OCI-LY7 (cell line): ENCODE results near the gene CNKSR3. TPM values are rescaled to one million over a fixed set of nuclear protein-coding genes. Genes with fewer than 3 reads are reported as not detected.

Experiments
- BruUV-seq: library from RNA; stranded (reverse); fragments of 400-500 nt; replicated peaks from 2 replicates; lab custom pipeline; 2021; lab: Mats Ljungman, UMichigan
- CTCF ChIA-PET: fragments of 300-600 bp; sonication (Branson Sonifier 250); formaldehyde crosslinking; loops from one replicate; lab custom pipeline; 2022; ENCODE audit warnings: antibody characterized with exemption; ENCODE audit not compliant: unreplicated experiment; lab: Charles Lee
- POLR2A ChIA-PET: fragments of 300-600 bp; sonication (Branson Sonifier 250); formaldehyde crosslinking; loops from one replicate; lab custom pipeline; 2022; ENCODE audit warnings: antibody characterized with exemption; lab: Charles Lee
- DNase-seq: peaks from one replicate; pipeline ENCODE4 v3.0.0-alpha.2; 2015; ENCODE audit warnings: low spot score
- H2AFZ ChIP-seq: fragments of 200-600 bp; sonication (generic), shearing (Covaris generic); 2 replicates; pipeline ENCODE4 v1.6.1; 2014; ENCODE audit warnings: mild to moderate bottlenecking, antibody characterized with exemption, low read length, moderate library complexity
- H3K27ac ChIP-seq: fragments of 200-600 bp; sonication (generic); 2 replicates; pipeline ENCODE4 v1.5.1; 2014; ENCODE audit warnings: mixed run types, low read depth, mild to moderate bottlenecking, moderate library complexity, low read length, inconsistent platforms; ENCODE audit not compliant: poor library complexity, severe bottlenecking
- H3K36me3 ChIP-seq: fragments of 200-600 bp; sonication (generic); 2 replicates; pipeline ENCODE4 v1.6.1; 2014; ENCODE audit warnings: mild to moderate bottlenecking, antibody characterized with exemption, low read length, moderate library complexity, mixed read lengths; ENCODE audit not compliant: insufficient read depth
- H3K4me1 ChIP-seq: fragments of 200-600 bp; sonication (generic); 2 replicates; pipeline ENCODE4 v1.5.1; 2014; ENCODE audit warnings: mild to moderate bottlenecking, low read length; ENCODE audit not compliant: insufficient read depth, poor library complexity, severe bottlenecking
- H3K4me2 ChIP-seq: fragments of 200-600 bp; sonication (generic); 2 replicates; pipeline ENCODE4 v1.6.1; 2014; ENCODE audit warnings: mild to moderate bottlenecking, low read length
- H3K4me3 ChIP-seq: fragments of 200-600 bp; sonication (generic); 2 replicates; pipeline ENCODE4 v1.5.1; 2014; ENCODE audit warnings: mild to moderate bottlenecking, low read depth, low read length; ENCODE audit not compliant: poor library complexity, severe bottlenecking
- H3K79me2 ChIP-seq: fragments of 200-600 bp; sonication (generic); 2 replicates; pipeline ENCODE4 v1.6.1; 2016; ENCODE audit warnings: low read depth, mild to moderate bottlenecking, low read length, moderate library complexity, mixed read lengths; ENCODE audit not compliant: insufficient read depth
- H3K9me2 ChIP-seq: fragments of 200-600 bp; sonication (generic); 2 replicates; pipeline ENCODE4 v1.6.1; 2016; ENCODE audit warnings: mild to moderate bottlenecking, low read length, mixed read lengths; ENCODE audit not compliant: insufficient read depth
- H3K9me3 ChIP-seq: fragments of 200-600 bp; sonication (generic); 2 replicates; pipeline ENCODE4 v1.6.1; 2014; ENCODE audit warnings: mild to moderate bottlenecking, mixed run types, low read length, mixed read lengths
- H4K20me1 ChIP-seq: fragments of 200-600 bp; sonication (generic); 2 replicates; pipeline ENCODE4 v1.6.1; 2014; ENCODE audit warnings: mild to moderate bottlenecking, antibody characterized with exemption, low read length, moderate library complexity, mixed read lengths; ENCODE audit not compliant: insufficient read depth
- EZH2phosphoT487 ChIP-seq: fragments of 200-600 bp; sonication (generic); IDR thresholded peaks from 2 replicates; pipeline ENCODE4 v1.6.1; 2018; ENCODE audit warnings: low read depth, borderline replicate concordance, mild to moderate bottlenecking, mixed run types, antibody characterized with exemption, low read length, moderate library complexity, mixed read lengths
- intact Hi-C: fragments of 100-400 bp; cut with micrococcal nuclease; formaldehyde crosslinking; loops from one replicate; pipeline ENCODE4 v1.10.0; 2022; ENCODE audit not compliant: unreplicated experiment
- total RNA-seq, 2 experiments: library from RNA; depleted of rRNA in 1 of 2; stranded (reverse); fragments of >200 nt in 1 of 2; shearing (Covaris generic) in 1 of 2; gene quantifications; 2 replicates each; pipeline ENCODE4 v1.2.3, GENCODE V29; 2014 to 2022
- TF ChIP-seq, protein P1 (sequence below): fragments of 200-600 bp; sonication (generic); conservative IDR thresholded peaks from 2 replicates; pipeline ENCODE4 v1.5.1; 2014; ENCODE audit warnings: mild to moderate bottlenecking, antibody characterized with exemption, low read length, moderate library complexity, mixed read lengths

CNKSR3 gene
- total RNA-seq, 2 experiments from 2014 or later, result not detected

DNA sequence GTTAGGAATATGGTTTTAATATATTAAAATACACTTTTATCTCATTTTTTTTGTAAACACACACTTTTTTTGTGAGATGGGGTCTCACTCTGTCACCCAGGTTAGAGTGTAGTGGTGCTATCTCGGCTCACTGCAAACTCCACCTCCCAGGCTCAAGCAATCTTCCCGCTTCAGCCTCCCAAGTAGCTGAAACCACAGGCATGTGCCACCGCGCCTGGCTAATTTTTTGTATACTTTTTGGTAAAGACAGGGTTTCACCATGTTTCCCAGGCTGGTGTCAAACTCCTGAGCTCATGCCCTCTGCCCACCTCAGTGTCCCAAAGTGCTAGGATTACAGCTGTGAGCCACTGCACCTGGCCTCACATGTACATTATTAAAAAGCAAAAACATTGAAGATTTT, 164.7 kb downstream of the CNKSR3 start:
- Histone ChIP-seq H2AFZ (no peak overlapping the region), H3K4me2 (no peak overlapping the region), H3K27ac (no peak overlapping the region), H3K36me3 (no peaks in the 10 kb centered on the region), H3K9me3 (no peaks in the 10 kb centered on the region), H3K9me2 (no peaks in the 10 kb centered on the region), H3K4me1 (no peaks in the 10 kb centered on the region), H3K79me2 (no peaks in the 10 kb centered on the region), H4K20me1 (no peaks in the 10 kb centered on the region), H3K4me3 (no peak overlapping the region)
- TF ChIP-seq, protein P1, sequence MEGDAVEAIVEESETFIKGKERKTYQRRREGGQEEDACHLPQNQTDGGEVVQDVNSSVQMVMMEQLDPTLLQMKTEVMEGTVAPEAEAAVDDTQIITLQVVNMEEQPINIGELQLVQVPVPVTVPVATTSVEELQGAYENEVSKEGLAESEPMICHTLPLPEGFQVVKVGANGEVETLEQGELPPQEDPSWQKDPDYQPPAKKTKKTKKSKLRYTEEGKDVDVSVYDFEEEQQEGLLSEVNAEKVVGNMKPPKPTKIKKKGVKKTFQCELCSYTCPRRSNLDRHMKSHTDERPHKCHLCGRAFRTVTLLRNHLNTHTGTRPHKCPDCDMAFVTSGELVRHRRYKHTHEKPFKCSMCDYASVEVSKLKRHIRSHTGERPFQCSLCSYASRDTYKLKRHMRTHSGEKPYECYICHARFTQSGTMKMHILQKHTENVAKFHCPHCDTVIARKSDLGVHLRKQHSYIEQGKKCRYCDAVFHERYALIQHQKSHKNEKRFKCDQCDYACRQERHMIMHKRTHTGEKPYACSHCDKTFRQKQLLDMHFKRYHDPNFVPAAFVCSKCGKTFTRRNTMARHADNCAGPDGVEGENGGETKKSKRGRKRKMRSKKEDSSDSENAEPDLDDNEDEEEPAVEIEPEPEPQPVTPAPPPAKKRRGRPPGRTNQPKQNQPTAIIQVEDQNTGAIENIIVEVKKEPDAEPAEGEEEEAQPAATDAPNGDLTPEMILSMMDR, result no peak
- no peak for TF ChIP-seq EZH2phosphoT487
- DNase-seq, result no peak
- ChIA-PET POLR2A (interaction anchor here (0.8 kb wide), 1 partner anchor 16 kb away, joined by 4 read pairs; no protein-coding TSS in a partner anchor), CTCF (no interaction called here)
- BruUV-seq, result no TSS peak
- intact Hi-C loops, result no loop called here

DNA sequence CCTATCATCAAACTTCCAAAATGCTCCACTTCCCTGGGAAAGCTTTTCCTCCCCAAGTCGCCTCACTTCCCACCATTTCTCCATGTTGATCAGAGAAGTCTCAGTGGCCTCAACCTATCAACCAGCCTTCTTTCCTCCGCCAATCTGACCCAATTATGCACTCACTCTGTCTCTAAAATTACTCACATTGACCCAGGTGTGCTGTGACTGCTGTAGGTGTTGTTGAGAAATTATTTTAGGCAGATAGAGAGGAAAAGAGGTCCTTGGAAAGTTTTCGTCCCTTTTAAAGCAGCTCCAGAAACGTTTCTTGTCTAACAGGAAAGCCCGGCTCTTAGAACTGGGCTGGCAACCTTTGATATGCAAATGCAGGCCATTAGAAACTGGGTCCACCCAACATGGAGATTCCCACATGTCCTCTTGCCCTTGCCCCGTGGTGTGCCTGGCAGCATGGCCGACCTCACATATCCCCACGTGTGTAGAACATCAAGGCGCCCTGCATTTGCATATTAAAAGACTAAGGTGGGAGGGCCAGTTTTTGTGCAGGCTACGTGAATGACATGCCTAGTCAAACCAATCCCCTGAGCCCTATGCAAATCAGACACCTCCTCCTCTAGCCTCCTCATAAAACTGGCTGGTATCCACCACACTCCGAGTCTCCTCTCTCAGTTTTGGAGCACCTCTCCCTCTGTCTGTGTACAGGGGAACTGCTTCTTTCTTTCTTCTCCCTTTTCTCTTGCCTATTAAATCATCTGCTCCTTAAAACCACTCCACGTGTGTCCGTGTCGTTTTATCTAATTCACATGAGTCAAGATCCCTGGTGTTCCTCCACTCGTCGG, 166.8 kb downstream of the CNKSR3 start:
- no peaks in the 10 kb centered on the region for H3K9me3 ChIP-seq
- no peaks in the 10 kb centered on the region for H3K36me3 ChIP-seq
- no peak overlapping the region for H3K4me2 ChIP-seq
- no peaks in the 10 kb centered on the region for H3K4me1 ChIP-seq
- no peak overlapping the region for H3K4me3 ChIP-seq
- ChIA-PET POLR2A (no interaction called here), CTCF (no interaction called here)
- H4K20me1 ChIP-seq, result no peaks in the 10 kb centered on the region
- no peaks in the 10 kb centered on the region for H3K79me2 ChIP-seq
- H2AFZ ChIP-seq, result no peak overlapping the region
- H3K9me2 ChIP-seq, result no peaks in the 10 kb centered on the region
- no TSS peak for BruUV-seq
- intact Hi-C loops, result no loop called here
- DNase-seq, result no peak
- TF ChIP-seq, protein P1, result no peak
- no peak for TF ChIP-seq EZH2phosphoT487
- no peak overlapping the region for H3K27ac ChIP-seq

DNA sequence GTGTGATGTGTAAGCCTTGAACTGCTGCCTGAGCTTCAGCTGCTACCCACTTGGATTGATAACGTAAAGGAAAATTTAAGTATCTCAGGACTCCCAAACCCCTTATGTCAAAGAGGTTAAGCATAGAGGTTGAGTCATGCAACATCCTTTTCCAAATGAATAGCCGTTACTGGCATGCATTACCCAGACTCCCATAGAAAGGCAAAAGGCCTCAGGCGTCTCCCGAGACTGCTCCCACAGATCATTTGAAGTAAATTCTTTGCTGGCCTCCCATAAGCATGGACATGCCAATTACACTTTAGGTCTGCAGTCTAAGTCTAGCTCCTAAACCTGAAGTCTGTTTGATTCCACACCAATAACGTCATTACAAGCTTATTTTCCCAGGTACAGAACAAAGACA, 168.6 kb downstream of the CNKSR3 start:
- DNase-seq, result no peak
- H3K4me3 ChIP-seq, result no peak overlapping the region
- no peak overlapping the region for H3K27ac ChIP-seq
- BruUV-seq, result no TSS peak
- H2AFZ ChIP-seq, result no peak overlapping the region
- no peaks in the 10 kb centered on the region for H3K9me2 ChIP-seq
- intact Hi-C loops, result no loop called here
- no peak overlapping the region for H3K4me2 ChIP-seq
- H3K9me3 ChIP-seq, result no peaks in the 10 kb centered on the region
- no peaks in the 10 kb centered on the region for H4K20me1 ChIP-seq
- H3K79me2 ChIP-seq, result no peaks in the 10 kb centered on the region
- TF ChIP-seq EZH2phosphoT487, result no peak
- TF ChIP-seq, protein P1, result no peak
- ChIA-PET CTCF (no interaction called here), POLR2A (interaction anchor here (0.7 kb wide), 1 partner anchor 75 kb away, joined by 3 read pairs; no protein-coding TSS in a partner anchor)
- no peaks in the 10 kb centered on the region for H3K36me3 ChIP-seq
- no peaks in the 10 kb centered on the region for H3K4me1 ChIP-seq
